Left lung (tissue), 10 donors: ENCODE measurements around the gene DOCK3. TPM values are rescaled to one million over a fixed set of nuclear protein-coding genes. Genes with fewer than 3 reads are reported as not detected.
A peak's percentile ranks its signal among the peaks of the same experiment; 100 is the strongest.

Experiments
- ATAC-seq: fragments of 200-7000 bp; cut with Tn5 transposase; one replicate; pipeline ENCODE4 v1.9.1; 2020; ENCODE audit warnings: moderate library complexity
- DNase-seq, 4 donors: peaks; one replicate each; pipeline ENCODE4 v3.0.0-alpha.2; 2013 to 2020
- H3K27ac ChIP-seq, 2 donors: fragments of 200-600 bp; sonication (generic) in 1 of 2; one replicate each; pipeline versions ENCODE4 v1.5.0 to v1.8.0; 2020 to 2021
- H3K27me3 ChIP-seq, 2 donors: fragments of 200-600 bp; sonication (generic) in 1 of 2; one replicate each; pipeline versions ENCODE4 v1.5.0 to v1.8.0; 2020 to 2021
- H3K36me3 ChIP-seq, 2 donors: fragments of 200-600 bp; sonication (generic) in 1 of 2; one replicate each; pipeline versions ENCODE4 v1.5.0 to v1.8.0; 2020 to 2021
- H3K4me1 ChIP-seq, 2 donors: fragments of 200-600 bp; one replicate each; pipeline ENCODE4 v1.8.0; 2021
- H3K4me3 ChIP-seq, 2 donors: fragments of 200-600 bp; sonication (generic) in 1 of 2; one replicate each; pipeline versions ENCODE4 v1.5.0 to v1.8.0; 2020 to 2021; ENCODE audit warnings: mild to moderate bottlenecking in 1 of 2
- H3K9me3 ChIP-seq, 2 donors: fragments of 200-600 bp; sonication (generic) in 1 of 2; one replicate each; pipeline versions ENCODE4 v1.5.0 to v1.8.0; 2020 to 2021
- CTCF ChIP-seq, 2 donors: fragments of 200-600 bp; sonication (generic) in 1 of 2; IDR thresholded peaks; one replicate each; pipeline versions ENCODE4 v1.5.0 to v1.8.0; 2021; ENCODE audit warnings: antibody characterized with exemption in 2 of 2
- intact Hi-C, 2 donors: fragments of 100-400 bp; cut with DNase I; formaldehyde crosslinking; loops; one replicate each; pipeline versions ENCODE4 v1.11.2 to v1.14.2; 2022
- polyA plus RNA-seq, 6 donors: library from polyadenylated mRNA; unstranded; fragments of 120-200 nt; gene quantifications; one replicate each; pipeline ENCODE4 v1.2.1, GENCODE V29; 2013; ENCODE audit not compliant: insufficient read length in 6 of 6
- total RNA-seq, 2 donors: library from RNA; stranded (reverse); fragmentation: NEBNext Ultra II Directional; extraction: Animal tissue kit (Norgen Biotek cat#: 25700); gene quantifications; one replicate each; pipeline ENCODE4 v1.2.1, GENCODE V29; 2021
- donor health status: DM: no; HTN: yes; CAD: no.
- donor health status: DM: no; HTN: no; CAD: no.

Gene DOCK3
- total and polyA plus RNA-seq, 8 donors: 0.34 to 2.2 (median 1.8) TPM

DNA sequence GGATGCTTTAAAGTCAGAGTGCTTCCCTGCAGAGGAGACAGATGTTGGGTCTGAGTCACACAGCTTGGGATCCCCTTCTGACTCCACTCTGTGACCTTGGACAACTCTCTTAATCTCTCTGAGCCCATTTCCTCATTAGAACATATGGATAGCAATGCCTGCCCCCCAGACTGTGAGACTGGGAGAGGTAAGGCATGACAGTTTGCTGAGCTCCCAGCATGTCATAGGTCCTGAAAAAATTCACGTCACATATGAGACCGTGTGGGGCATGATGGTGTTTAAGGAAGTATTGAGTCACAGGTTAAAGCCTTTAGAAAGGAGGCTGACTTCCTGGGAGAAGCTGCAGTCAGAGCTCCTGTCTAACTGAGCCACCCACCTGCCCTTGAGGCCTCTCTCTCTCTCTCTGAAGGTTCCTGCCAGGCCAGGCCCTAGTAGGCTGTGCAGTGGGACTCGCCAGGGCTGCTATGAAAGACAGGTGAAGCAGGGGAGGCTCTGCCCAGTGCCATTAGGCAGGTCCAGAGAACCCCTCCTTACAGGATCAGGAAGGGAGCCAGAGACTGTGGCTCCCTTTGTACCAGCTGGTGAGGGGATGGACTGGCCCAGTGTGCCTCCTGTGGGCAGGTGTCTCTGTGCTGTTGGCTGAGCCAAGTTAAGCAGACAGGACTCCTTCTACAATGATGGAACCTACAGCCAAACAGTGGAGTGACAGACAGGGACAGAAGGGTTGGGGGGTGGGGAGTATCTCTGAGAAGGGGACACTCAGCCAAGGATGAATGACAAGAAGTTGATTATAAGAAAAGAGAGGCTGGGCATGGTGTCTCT is 19.5 kb upstream of the DOCK3 start:
- Histone ChIP-seq H3K36me3 (peaks cover 0 to 4% of the 10 kb centered on the region in 2 donors), H3K9me3 (no peaks in the 10 kb centered on the region), H3K4me1 (no peaks in the 10 kb centered on the region), H3K4me3 (no peak overlapping the region), H3K27ac (no peak overlapping the region), H3K27me3 (no peaks in the 10 kb centered on the region)
- no peak for TF ChIP-seq CTCF (IDR thresholded peaks at IDR 0.05)
- intact Hi-C loops: no loop called here
- DNase-seq (no peak), ATAC-seq (no peak)

DNA sequence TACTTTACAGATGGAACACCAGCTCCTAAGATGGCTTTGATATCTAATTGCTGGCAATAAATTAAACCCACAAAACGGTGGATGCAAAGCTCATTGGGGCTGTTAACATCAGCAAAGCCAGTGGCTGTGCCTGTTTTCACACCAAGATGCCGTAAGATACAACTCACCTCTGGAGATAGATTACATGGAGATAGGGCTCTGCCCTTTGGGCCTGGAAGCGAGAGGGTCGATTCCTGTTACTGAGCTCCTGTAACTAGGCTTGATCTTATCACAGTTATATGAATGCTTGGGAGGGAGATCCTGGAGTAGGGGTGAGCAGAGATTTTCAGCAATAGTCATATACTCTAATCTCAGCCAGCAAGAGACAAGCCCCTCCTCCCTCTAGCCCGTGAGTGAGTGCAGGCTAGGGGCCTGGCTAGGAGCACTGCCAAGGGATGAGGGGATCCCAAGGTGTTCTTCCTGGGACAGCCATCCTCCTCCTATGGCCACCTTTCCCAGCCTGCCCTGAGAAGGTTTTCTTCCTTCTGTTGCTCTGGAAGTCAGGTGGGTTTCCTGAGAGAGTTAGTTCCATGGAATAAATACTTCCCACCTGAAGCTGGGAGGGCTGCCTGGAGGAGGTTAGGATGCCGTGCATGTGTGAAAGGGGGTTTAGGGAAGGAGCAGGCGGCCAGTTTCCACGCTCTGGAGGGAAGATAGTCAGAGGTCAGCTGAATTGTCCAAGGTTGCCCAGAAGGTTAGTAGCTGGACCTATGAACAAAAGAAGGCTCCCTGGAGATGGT is 18.1 kb upstream of the DOCK3 start:
- TF ChIP-seq CTCF (IDR thresholded peaks at IDR 0.05): no peak
- H3K4me1 ChIP-seq: no peaks in the 10 kb centered on the region
- intact Hi-C loops: no loop called here
- no peak overlapping the region for H3K4me3 ChIP-seq
- H3K27me3 ChIP-seq: no peaks in the 10 kb centered on the region
- no peaks in the 10 kb centered on the region for H3K36me3 ChIP-seq
- H3K9me3 ChIP-seq: no peaks in the 10 kb centered on the region
- ATAC-seq (no peak), DNase-seq (peak in 1 of 4 donors; percentile 13)
- no peak overlapping the region for H3K27ac ChIP-seq

DNA sequence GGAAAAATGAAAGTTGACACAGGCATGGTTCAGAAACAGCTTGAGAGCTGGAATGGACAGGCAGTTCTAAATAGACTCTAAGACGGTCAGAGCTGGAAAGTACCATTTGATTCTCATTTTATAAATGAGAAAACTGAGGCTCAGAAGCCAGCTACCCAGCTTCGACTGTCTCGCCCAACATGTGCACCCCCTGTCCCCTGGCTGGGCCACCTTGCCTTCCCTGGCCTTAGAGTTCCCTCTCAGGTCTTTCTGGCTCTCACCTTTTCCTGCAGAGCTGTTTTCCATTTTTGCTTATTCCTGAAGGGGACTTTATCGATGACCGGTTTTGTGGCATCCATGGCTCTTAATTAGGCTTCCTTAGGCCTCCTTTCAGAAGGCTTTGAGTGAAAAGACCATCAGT is 17.3 kb upstream of the DOCK3 start:
- Histone ChIP-seq H3K27ac (no peak overlapping the region), H3K9me3 (no peaks in the 10 kb centered on the region), H3K4me3 (no peak overlapping the region), H3K27me3 (no peaks in the 10 kb centered on the region), H3K4me1 (peaks cover 0 to under 1% of the 10 kb centered on the region in 2 donors), H3K36me3 (no peaks in the 10 kb centered on the region)
- DNase-seq (peak in 1 of 4 donors; percentile 5), ATAC-seq (no peak)
- intact Hi-C loops: no loop called here
- TF ChIP-seq CTCF (IDR thresholded peaks at IDR 0.05): no peak

GRCh38 chr3:50657816-50658215 is 16.9 kb upstream of the DOCK3 start:
- DNase-seq: peak in 1 of 4 donors; percentile 2
- Histone ChIP-seq H3K27me3 (no peaks in the 10 kb centered on the region), H3K4me1 (peaks cover under 1 to 4% of the 10 kb centered on the region in 2 donors), H3K9me3 (no peaks in the 10 kb centered on the region), H3K36me3 (no peaks in the 10 kb centered on the region), H3K27ac (no peak overlapping the region), H3K4me3 (no peak overlapping the region)
- intact Hi-C loops: no loop called here
- TF ChIP-seq CTCF (IDR thresholded peaks at IDR 0.05): no peak
- no peak for ATAC-seq

GRCh38 chr3:50658416-50658815 is 16.3 kb upstream of the DOCK3 start:
- ATAC-seq (no peak), DNase-seq (peak in 1 of 4 donors; percentile 24)
- Histone ChIP-seq H3K4me1 (peaks cover 4 to 10% of the 10 kb centered on the region in 2 donors), H3K4me3 (no peak overlapping the region), H3K36me3 (no peaks in the 10 kb centered on the region), H3K27me3 (no peaks in the 10 kb centered on the region), H3K9me3 (no peaks in the 10 kb centered on the region), H3K27ac (no peak overlapping the region)
- intact Hi-C loops: no loop called here
- no peak for TF ChIP-seq CTCF (IDR thresholded peaks at IDR 0.05)
